HG03097 (cell line): Measurements from ENCODE around the gene LRP1-AS.

Source experiments
- ATAC-seq: cut with Tn5 transposase; IDR thresholded peaks from one replicate; pipeline ENCODE4 v1.9.1; 2021; ENCODE audit not compliant: unreplicated experiment, low FRiP score

The LRP1-AS gene

GRCh38 chr12:57181072-57181471, 33.7 kb upstream of the LRP1-AS start:
- no peak for ATAC-seq

GRCh38 chr12:57180321-57180989, 33.0 kb upstream of the LRP1-AS start:
- no peak for ATAC-seq

DNA sequence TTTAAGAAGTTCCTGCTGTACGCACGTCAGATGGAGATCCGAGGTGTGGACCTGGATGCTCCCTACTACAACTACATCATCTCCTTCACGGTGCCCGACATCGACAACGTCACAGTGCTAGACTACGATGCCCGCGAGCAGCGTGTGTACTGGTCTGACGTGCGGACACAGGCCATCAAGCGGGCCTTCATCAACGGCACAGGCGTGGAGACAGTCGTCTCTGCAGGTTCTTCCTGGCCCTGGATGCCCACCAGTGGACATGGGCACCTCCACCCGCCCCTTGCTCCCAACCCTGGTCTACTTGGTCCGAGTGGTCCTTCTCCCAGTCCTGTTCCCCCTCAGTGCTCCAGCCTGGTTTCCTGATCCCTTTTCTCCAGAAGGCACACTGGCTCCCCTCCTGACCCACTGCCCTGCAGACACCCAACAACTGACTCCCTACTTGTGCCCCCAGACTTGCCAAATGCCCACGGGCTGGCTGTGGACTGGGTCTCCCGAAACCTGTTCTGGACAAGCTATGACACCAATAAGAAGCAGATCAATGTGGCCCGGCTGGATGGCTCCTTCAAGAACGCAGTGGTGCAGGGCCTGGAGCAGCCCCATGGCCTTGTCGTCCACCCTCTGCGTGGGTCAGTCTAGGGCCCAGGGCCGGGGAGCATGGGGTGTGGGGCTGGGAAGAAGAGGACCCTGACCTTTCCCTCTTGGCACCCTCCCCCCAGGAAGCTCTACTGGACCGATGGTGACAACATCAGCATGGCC, 32.1 kb upstream of the LRP1-AS start:
- ATAC-seq, result no peak

- no peak for ATAC-seq
These were observed 30.8 kb upstream of the LRP1-AS start for GRCh38 chr12:57178213-57178612.

DNA sequence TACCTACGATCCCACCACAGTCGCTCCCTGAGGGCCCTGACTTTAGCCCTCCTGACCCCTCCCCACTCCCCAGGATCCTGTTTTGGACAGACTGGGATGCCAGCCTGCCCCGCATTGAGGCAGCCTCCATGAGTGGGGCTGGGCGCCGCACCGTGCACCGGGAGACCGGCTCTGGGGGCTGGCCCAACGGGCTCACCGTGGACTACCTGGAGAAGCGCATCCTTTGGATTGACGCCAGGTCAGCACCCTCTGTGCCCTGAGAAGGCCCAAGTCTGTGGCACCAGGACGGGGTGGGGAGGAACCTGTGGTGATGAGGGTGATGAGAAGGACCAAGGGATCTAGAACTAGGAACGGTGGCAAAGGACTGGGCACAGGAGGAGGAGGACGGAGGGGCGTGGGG, 29.9 kb upstream of the LRP1-AS start:
- no peak for ATAC-seq

GRCh38 chr12:57176846-57177245, 29.4 kb upstream of the LRP1-AS start:
- ATAC-seq, result no peak

DNA sequence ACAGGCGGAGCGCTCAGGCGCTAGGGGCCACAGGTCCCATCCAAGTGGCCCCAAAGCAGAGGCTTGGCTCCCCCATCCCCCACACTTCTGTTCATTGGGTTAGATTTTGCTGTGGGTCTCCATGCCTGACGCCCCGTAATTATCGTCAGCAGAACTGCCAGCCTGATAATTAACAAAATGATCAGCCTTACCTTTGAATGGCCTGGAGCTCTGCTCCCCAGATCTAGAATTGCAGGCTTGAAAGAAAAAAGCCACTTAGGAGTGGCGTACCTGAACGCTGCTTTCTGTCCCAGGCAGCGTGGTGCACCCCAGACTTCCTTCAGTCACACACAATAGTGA, 28.7 kb upstream of the LRP1-AS start:
- ATAC-seq, result no peak

DNA sequence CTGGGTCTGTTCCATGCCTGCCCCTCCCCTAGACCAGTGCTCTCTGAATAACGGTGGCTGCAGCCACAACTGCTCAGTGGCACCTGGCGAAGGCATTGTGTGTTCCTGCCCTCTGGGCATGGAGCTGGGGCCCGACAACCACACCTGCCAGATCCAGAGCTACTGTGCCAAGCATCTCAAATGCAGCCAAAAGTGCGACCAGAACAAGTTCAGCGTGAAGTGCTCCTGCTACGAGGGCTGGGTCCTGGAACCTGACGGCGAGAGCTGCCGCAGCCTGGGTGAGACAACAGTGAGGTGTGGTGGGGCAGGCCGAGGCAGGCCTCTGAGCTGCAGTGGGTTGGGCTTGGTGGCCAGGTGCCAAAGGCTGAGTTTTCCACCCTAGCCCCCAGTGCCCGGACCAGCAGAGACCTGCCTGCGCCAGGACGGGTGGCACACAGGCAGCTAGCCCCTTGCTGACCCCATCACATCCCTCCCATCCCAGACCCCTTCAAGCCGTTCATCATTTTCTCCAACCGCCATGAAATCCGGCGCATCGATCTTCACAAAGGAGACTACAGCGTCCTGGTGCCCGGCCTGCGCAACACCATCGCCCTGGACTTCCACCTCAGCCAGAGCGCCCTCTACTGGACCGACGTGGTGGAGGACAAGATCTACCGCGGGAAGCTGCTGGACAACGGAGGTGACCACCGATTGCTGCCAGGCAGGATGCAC, 28.2 kb upstream of the LRP1-AS start:
- no peak for ATAC-seq

GRCh38 chr12:57173683-57174082, 26.3 kb upstream of the LRP1-AS start:
- ATAC-seq, result no peak

DNA sequence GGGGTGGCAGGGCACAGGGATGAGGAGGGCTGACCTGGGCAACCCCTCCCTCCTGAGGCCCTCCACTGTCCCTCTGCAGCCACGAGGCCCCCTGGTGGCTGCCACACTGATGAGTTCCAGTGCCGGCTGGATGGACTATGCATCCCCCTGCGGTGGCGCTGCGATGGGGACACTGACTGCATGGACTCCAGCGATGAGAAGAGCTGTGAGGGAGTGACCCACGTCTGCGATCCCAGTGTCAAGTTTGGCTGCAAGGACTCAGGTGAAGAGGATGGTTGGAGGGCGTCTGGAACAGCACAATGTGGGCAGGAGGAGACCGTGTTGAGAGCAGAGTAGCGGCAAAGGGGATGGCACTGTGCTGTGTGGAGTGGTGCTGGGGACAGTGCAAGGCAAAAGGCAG, 25.7 kb upstream of the LRP1-AS start:
- no peak for ATAC-seq

- no peak for ATAC-seq
These were observed 24.2 kb upstream of the LRP1-AS start for GRCh38 chr12:57171668-57172067.

DNA sequence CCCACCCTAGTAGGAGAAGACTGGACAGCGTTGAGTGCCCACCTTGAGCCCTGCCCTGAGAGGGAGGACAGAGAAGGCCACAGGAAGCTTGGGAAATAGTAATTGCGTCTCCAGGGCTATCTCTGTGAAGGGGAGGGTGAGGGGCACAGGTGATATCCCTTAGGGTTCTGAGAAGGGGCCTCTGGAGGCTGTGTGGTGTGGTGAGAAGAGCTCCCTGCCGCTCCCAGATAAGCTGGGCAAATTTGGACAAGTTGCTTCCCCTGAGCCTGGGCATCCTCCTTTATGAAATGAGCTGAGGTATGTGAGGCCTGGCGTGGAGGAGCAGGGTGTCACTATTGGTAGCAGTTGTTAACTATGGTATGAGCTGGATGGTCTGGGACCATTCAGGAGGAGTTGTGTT, 23.5 kb upstream of the LRP1-AS start:
- ATAC-seq, result no peak

DNA sequence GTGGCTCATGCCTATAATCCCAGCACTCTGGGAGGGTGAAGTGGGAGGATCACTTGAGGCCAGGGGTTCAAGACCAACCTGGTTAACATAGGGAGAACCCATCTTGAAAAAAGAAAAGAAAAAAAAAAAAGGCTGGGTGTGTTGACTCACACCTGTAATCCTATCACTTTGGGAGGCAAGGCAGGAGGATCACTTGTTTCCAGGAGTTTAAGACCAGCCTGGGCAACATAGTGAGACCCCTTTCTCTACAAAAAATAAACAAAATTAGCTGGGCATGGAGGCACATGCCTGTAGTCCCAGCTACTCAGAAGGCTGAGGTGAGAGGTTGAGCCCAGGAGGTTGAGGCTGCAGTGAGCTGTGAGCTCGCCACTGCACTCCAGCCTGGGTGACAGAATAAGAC, 23.0 kb upstream of the LRP1-AS start:
- ATAC-seq, result no peak

- no peak for ATAC-seq
These were observed 22.6 kb upstream of the LRP1-AS start for GRCh38 chr12:57169969-57170368.

DNA sequence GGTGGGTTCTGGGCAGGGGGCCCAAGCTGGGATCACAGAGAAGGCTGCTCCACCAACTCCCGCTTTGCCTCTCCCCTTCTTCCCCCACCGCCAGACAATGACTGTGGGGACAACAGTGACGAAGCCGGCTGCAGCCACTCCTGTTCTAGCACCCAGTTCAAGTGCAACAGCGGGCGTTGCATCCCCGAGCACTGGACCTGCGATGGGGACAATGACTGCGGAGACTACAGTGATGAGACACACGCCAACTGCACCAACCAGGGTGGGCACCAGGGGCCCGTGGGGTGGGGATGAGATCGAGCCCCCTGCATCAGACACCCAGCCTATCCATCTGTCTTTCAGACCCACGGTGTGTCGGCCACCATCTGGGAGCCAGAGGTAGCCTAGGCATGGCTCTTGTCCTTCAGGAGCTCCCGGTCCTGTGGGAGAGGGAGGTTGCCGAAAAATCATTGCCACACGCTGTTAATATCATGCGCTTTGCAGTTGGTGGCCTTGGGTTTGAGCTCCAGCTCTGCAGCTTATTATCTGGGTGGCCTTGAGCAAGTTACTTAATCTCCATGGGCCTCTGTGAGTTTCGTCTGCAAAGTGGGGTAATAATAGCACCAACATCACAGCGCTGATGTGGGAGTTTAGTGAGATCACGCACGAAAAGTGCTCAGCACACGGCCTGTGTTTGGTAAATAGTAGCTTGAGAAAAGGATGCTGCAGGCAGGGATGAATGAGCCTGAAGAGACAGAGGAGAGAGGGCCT, 21.8 kb upstream of the LRP1-AS start:
- ATAC-seq, result no peak

- no peak for ATAC-seq
These were observed 20.6 kb upstream of the LRP1-AS start for GRCh38 chr12:57168058-57168457.

GRCh38 chr12:57166971-57167371, 19.6 kb upstream of the LRP1-AS start:
- ATAC-seq, result no peak

DNA sequence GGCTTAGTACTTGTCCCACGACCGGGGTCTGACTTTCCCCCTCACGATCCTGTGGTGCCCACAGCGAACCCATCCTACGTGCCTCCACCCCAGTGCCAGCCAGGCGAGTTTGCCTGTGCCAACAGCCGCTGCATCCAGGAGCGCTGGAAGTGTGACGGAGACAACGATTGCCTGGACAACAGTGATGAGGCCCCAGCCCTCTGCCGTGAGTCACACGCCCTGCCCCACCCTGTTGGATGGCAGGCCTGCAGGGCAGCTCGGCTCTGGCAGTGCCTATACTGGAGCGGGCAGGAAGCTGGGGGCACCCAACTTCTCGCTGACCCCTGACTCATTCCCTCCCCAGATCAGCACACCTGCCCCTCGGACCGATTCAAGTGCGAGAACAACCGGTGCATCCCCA, 18.3 kb upstream of the LRP1-AS start:
- ATAC-seq, result no peak

DNA sequence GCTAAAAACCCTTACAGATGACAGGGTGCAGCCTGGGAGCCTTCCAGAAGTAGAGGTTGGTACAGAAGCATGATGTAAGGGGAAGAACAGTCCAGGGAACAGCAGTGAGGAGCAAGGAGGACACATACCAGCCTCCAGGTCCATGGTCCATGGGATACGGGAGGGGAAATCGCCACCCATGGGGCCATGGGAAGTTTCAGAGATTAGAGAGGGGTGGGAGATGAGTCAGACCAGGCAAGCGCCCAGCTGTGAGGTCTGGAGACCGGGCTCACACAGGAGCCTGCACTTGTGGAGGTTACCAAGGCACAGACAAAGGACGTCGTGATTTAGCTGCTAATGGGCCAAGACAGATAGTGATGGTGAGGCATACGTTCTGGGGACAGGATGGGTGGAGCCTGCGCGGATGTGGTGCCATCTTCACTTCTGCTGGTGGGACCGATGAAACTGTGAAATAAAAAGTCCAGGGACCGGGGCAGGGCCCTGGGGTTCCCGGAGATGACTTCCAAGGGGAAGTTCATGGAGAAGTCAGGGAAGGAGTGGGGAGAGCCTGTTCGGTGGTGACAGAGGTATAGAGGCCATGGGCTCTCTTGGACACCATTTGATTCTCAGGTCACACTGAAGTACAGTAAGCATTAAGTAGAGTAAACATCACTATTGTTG, 17.7 kb upstream of the LRP1-AS start:
- ATAC-seq, result no peak

- no peak for ATAC-seq
These were observed 17.0 kb upstream of the LRP1-AS start for GRCh38 chr12:57164454-57164853.
